GM23338 (cell line): Measurements from ENCODE around the gene P2RX7. TPM values are rescaled to one million over a fixed set of nuclear protein-coding genes. Genes with fewer than 3 reads are reported as not detected.

Source experiments
- ATAC-seq: fragments of 200-7000 bp; cut with Tn5 transposase; 3 replicates; pipeline ENCODE4 v1.9.1; 2020
- DNase-seq: peaks from one replicate; pipeline ENCODE4 v3.0.0-alpha.2; 2015; ENCODE audit warnings: low spot score
- H2AFZ ChIP-seq: fragments of 200-600 bp; sonication (generic); 2 replicates; pipeline ENCODE4 v1.8.0; 2016; ENCODE audit warnings: antibody characterized with exemption, mild to moderate bottlenecking, moderate library complexity
- H3F3A ChIP-seq: fragments of 200-600 bp; sonication (generic); replicated peaks from 2 replicates; pipeline ENCODE4 v1.8.0; 2017; ENCODE audit warnings: antibody characterized with exemption, mixed run types, low read depth
- H3K27ac ChIP-seq: fragments of 200-600 bp; sonication (generic); 2 replicates; pipeline ENCODE4 v1.6.1; 2016; ENCODE audit warnings: low read depth
- H3K27me3 ChIP-seq: fragments of 200-600 bp; sonication (generic); 2 replicates; pipeline ENCODE4 v1.8.0; 2016; ENCODE audit warnings: mild to moderate bottlenecking, mixed run types, moderate library complexity; ENCODE audit not compliant: insufficient read depth
- H3K36me3 ChIP-seq: fragments of 200-600 bp; sonication (generic); 2 replicates; pipeline ENCODE4 v1.8.0; 2016; ENCODE audit warnings: mild to moderate bottlenecking; ENCODE audit not compliant: insufficient read depth
- H3K4me1 ChIP-seq: fragments of 200-600 bp; sonication (generic); 2 replicates; pipeline ENCODE4 v1.8.0; 2016; ENCODE audit warnings: mild to moderate bottlenecking, moderate library complexity; ENCODE audit not compliant: insufficient read depth
- H3K4me2 ChIP-seq: fragments of 200-600 bp; sonication (generic); 2 replicates; pipeline ENCODE4 v1.7.1; 2017; ENCODE audit warnings: mixed run types
- H3K4me3 ChIP-seq: fragments of 200-600 bp; sonication (generic); 2 replicates; pipeline ENCODE4 v1.6.1; 2016; ENCODE audit warnings: mixed run types
- H3K79me2 ChIP-seq: fragments of 200-600 bp; sonication (generic); replicated peaks from 2 replicates; pipeline ENCODE4 v1.8.0; 2017; ENCODE audit warnings: mild to moderate bottlenecking; ENCODE audit not compliant: insufficient read depth
- H3K9me2 ChIP-seq: fragments of 200-600 bp; sonication (generic); 2 replicates; pipeline ENCODE4 v1.8.0; 2017; ENCODE audit not compliant: insufficient read depth
- H4K20me1 ChIP-seq: fragments of 200-600 bp; sonication (generic); replicated peaks from 2 replicates; pipeline ENCODE4 v1.8.0; 2017; ENCODE audit warnings: mild to moderate bottlenecking; ENCODE audit not compliant: insufficient read depth
- H3K27ac Mint-ChIP-seq: 2 replicates; pipeline ENCODE4 v1.8.0; 2020; ENCODE audit warnings: inconsistent platforms, mild to moderate bottlenecking, moderate library complexity, mixed read lengths
- H3K27me3 Mint-ChIP-seq: 3 replicates; pipeline ENCODE4 v1.8.0; 2022; ENCODE audit warnings: low read depth, mild to moderate bottlenecking, moderate library complexity, mixed read lengths, inconsistent platforms; ENCODE audit not compliant: insufficient read depth, poor library complexity
- H3K36me3 Mint-ChIP-seq: 3 replicates; pipeline ENCODE4 v1.8.0; 2021; ENCODE audit warnings: low read depth, mild to moderate bottlenecking, inconsistent platforms, moderate library complexity, mixed read lengths
- H3K4me1 Mint-ChIP-seq: 3 replicates; pipeline ENCODE4 v1.8.0; 2020; ENCODE audit warnings: mild to moderate bottlenecking, inconsistent platforms, mixed read lengths
- H3K4me3 Mint-ChIP-seq: 3 replicates; pipeline ENCODE4 v1.8.0; 2021; ENCODE audit warnings: moderate library complexity, mild to moderate bottlenecking, inconsistent platforms, mixed read lengths
- H3K9me3 Mint-ChIP-seq: 3 replicates; pipeline ENCODE4 v1.8.0; 2020; ENCODE audit warnings: moderate library complexity, mild to moderate bottlenecking, inconsistent platforms, mixed read lengths
- CREB1 ChIP-seq: fragments of 250-450 bp; sonication (Bioruptor Pico); IDR thresholded peaks from 2 replicates; pipeline ENCODE4 v1.5.0; 2020; ENCODE audit warnings: low read depth, mild to moderate bottlenecking, moderate library complexity
- CTCF ChIP-seq, 2 experiments: fragments of 200-600 bp in 1 of 2; sonication (generic) in 1 of 2; conservative IDR thresholded peaks; 2 replicates each; pipeline versions ENCODE4 v1.5.1 to v1.6.1; 2016 to 2017; ENCODE audit warnings: antibody characterized with exemption in 2 of 2, low read depth in 2 of 2, mild to moderate bottlenecking in 2 of 2, moderate library complexity in 1 of 2
- ETS1 ChIP-seq: IDR thresholded peaks from 2 replicates; pipeline ENCODE4 v1.6.1; 2016; ENCODE audit warnings: antibody characterized with exemption
- EZH2 ChIP-seq: fragments of 200-600 bp; sonication (generic); IDR thresholded peaks from one replicate; pipeline ENCODE4 v1.8.0; 2017; ENCODE audit warnings: antibody characterized with exemption, mild to moderate bottlenecking, low read depth; ENCODE audit not compliant: unreplicated experiment
- EZH2phosphoT487 ChIP-seq: fragments of 200-600 bp; sonication (generic); IDR thresholded peaks from one replicate; pipeline ENCODE4 v1.8.1; 2018; ENCODE audit warnings: antibody characterized with exemption; ENCODE audit not compliant: unreplicated experiment
- JUNB ChIP-seq: IDR thresholded peaks from one replicate; pipeline ENCODE4 v1.6.1; 2016; ENCODE audit warnings: antibody characterized with exemption; ENCODE audit not compliant: unreplicated experiment
- NANOG ChIP-seq: IDR thresholded peaks from 2 replicates; pipeline ENCODE4 v1.6.1; 2016; ENCODE audit warnings: antibody characterized with exemption, borderline replicate concordance
- POLR2AphosphoS5 ChIP-seq: IDR thresholded peaks from 2 replicates; pipeline ENCODE4 v1.6.1; 2016; ENCODE audit warnings: antibody characterized with exemption, low read depth
- REST ChIP-seq: IDR thresholded peaks from one replicate; pipeline ENCODE4 v1.6.1; 2018; ENCODE audit warnings: antibody characterized with exemption; ENCODE audit not compliant: unreplicated experiment
- STAT1 ChIP-seq: IDR thresholded peaks from one replicate; pipeline ENCODE4 v1.6.1; 2016; ENCODE audit warnings: antibody characterized with exemption; ENCODE audit not compliant: unreplicated experiment
- ZNF114 ChIP-seq: fragments of 250-450 bp; sonication (Bioruptor Pico); IDR thresholded peaks from 2 replicates; pipeline ENCODE4 v1.5.0; 2020; ENCODE audit warnings: mild to moderate bottlenecking, moderate library complexity
- ZNF331 ChIP-seq: fragments of 250-450 bp; sonication (Bioruptor Pico); IDR thresholded peaks from 2 replicates; pipeline ENCODE4 v1.5.0; 2020; ENCODE audit warnings: low read depth, mild to moderate bottlenecking, moderate library complexity
- ZNF462 ChIP-seq: fragments of 250-450 bp; sonication (Bioruptor Pico); IDR thresholded peaks from 2 replicates; pipeline ENCODE4 v1.5.0; 2020; ENCODE audit warnings: mild to moderate bottlenecking, moderate library complexity
- polyA plus RNA-seq: library from polyadenylated mRNA; unstranded; fragments of >200 nt; fragmentation: Nextera tagmentation; extraction: Ambion mirVana; gene quantifications from 2 replicates; pipeline ENCODE4 v1.2.1, GENCODE V29; 2016
- total RNA-seq: library from RNA; depleted of rRNA; stranded (reverse); fragments of >200 nt; shearing (Covaris generic); gene quantifications from 2 replicates; pipeline ENCODE4 v1.2.3, GENCODE V29; 2014

Gene P2RX7
- total and polyA plus RNA-seq, 2 experiments from 2014 or later: 0.24 to 0.48 TPM

- H2AFZ ChIP-seq: no peak overlapping the region
- H3K4me3 ChIP-seq: no peak overlapping the region
- H3K36me3 ChIP-seq: no peaks in the 10 kb centered on the region
- no peaks in the 10 kb centered on the region for H3K79me2 ChIP-seq
- H3K9me2 ChIP-seq: no peaks in the 10 kb centered on the region
- no peaks in the 10 kb centered on the region for H3F3A ChIP-seq
- no peak for DNase-seq
- no peaks in the 10 kb centered on the region for H3K4me1 Mint-ChIP-seq
- no peaks in the 10 kb centered on the region for H3K36me3 Mint-ChIP-seq
- H3K27ac Mint-ChIP-seq: no peak overlapping the region
- H3K27ac ChIP-seq: no peak overlapping the region
- H3K27me3 ChIP-seq: no peaks in the 10 kb centered on the region
- H3K4me3 Mint-ChIP-seq: no peak overlapping the region
- H4K20me1 ChIP-seq: no peaks in the 10 kb centered on the region
- H3K4me2 ChIP-seq: no peak overlapping the region
- ATAC-seq: no peak
- H3K27me3 Mint-ChIP-seq: no peaks in the 10 kb centered on the region
- no peaks in the 10 kb centered on the region for H3K4me1 ChIP-seq
- no peaks in the 10 kb centered on the region for H3K9me3 Mint-ChIP-seq
- TF ChIP-seq JUNB: no peak
- TF ChIP-seq EZH2: no peak
- no peak for TF ChIP-seq EZH2phosphoT487
- no peak for TF ChIP-seq NANOG
- no peak for TF ChIP-seq ZNF462 (CRISPR knock-in tag)
- no peak for TF ChIP-seq ZNF331
- TF ChIP-seq REST: no peak
- TF ChIP-seq ZNF114 (CRISPR knock-in tag): no peak
- TF ChIP-seq STAT1: no peak
- no peak for TF ChIP-seq CTCF (conservative IDR thresholded peaks at IDR 0.05; ENCODE audit: low read depth in 2 of 2)
- no peak for TF ChIP-seq POLR2AphosphoS5
- TF ChIP-seq ETS1: no peak
- no peak for TF ChIP-seq CREB1 (CRISPR knock-in tag)
Measured at GRCh38 chr12:121198949-121199348, 66.3 kb downstream of the P2RX7 start.
